ENCODE data around the gene CRB2. TPM values are rescaled to one million over a fixed set of nuclear protein-coding genes. Genes with fewer than 3 reads are reported as not detected.
"Not testable (repeated sequence)": the region's sequence is repeated elsewhere in the genome, so short reads cannot be mapped to it uniquely, and the experiment has no call there.

CRB2 gene
- total and polyA plus RNA-seq, 2 experiments from 2014 or later, result 8.3 to 91.7 TPM

- no peak overlapping the region for H3K27ac ChIP-seq
- no peak overlapping the region for H3K4me3 ChIP-seq
- TF ChIP-seq CTCF (IDR thresholded peaks at IDR 0.05; ENCODE audit: low read depth, low read length), result no peak
- H3K27me3 ChIP-seq, result no peaks in the 10 kb centered on the region
- no peaks in the 10 kb centered on the region for H3K9me3 ChIP-seq (ENCODE audit: low read depth)
- DNase-seq (ENCODE audit: low read depth in 1 of 2, low spot score in 1 of 2), result no peak
- H3K4me1 ChIP-seq (ENCODE audit: low read depth), result peaks cover 11% of the 10 kb centered on the region
- no peaks in the 10 kb centered on the region for H3K36me3 ChIP-seq
These were observed 36.8 kb downstream of the CRB2 start for GRCh38 chr9:123392802-123393201.

GRCh38 chr9:123394291-123395235 is 38.6 kb downstream of the CRB2 start:
- Histone ChIP-seq H3K27ac (no peak overlapping the region), H3K4me1 (ENCODE audit: low read depth) (peaks cover 9% of the 10 kb centered on the region), H3K27me3 (no peaks in the 10 kb centered on the region), H3K9me3 (ENCODE audit: low read depth) (no peaks in the 10 kb centered on the region), H3K36me3 (no peaks in the 10 kb centered on the region), H3K4me3 (no peak overlapping the region)
- DNase-seq (ENCODE audit: low read depth in 1 of 2, low spot score in 1 of 2), result no peak
- no peak for TF ChIP-seq CTCF (IDR thresholded peaks at IDR 0.05; ENCODE audit: low read depth, low read length)

GRCh38 chr9:123395276-123395688 is 39.3 kb downstream of the CRB2 start:
- Histone ChIP-seq H3K27ac (no peak overlapping the region), H3K9me3 (ENCODE audit: low read depth) (no peaks in the 10 kb centered on the region), H3K4me1 (ENCODE audit: low read depth) (peaks cover 3% of the 10 kb centered on the region), H3K4me3 (no peak overlapping the region), H3K36me3 (no peaks in the 10 kb centered on the region), H3K27me3 (no peaks in the 10 kb centered on the region)
- no peak for TF ChIP-seq CTCF (IDR thresholded peaks at IDR 0.05; ENCODE audit: low read depth, low read length)
- no peak for DNase-seq (ENCODE audit: low read depth in 1 of 2, low spot score in 1 of 2)

GRCh38 chr9:123395689-123396511 is 39.9 kb downstream of the CRB2 start:
- no peak for TF ChIP-seq CTCF (IDR thresholded peaks at IDR 0.05; ENCODE audit: low read depth, low read length)

GRCh38 chr9:123397975-123398374 is 42.0 kb downstream of the CRB2 start:
- no peak overlapping the region for H3K4me3 ChIP-seq
- no peaks in the 10 kb centered on the region for H3K36me3 ChIP-seq
- H3K27me3 ChIP-seq, result no peaks in the 10 kb centered on the region
- H3K4me1 ChIP-seq (ENCODE audit: low read depth), result peaks cover 3% of the 10 kb centered on the region
- no peaks in the 10 kb centered on the region for H3K9me3 ChIP-seq (ENCODE audit: low read depth)
- DNase-seq (ENCODE audit: low read depth in 1 of 2, low spot score in 1 of 2), result no peak
- H3K27ac ChIP-seq, result no peak overlapping the region
- no peak for TF ChIP-seq CTCF (IDR thresholded peaks at IDR 0.05; ENCODE audit: low read depth, low read length)

More at GRCh38 chr9:123395689-123396511, 39.9 kb downstream of the CRB2 start:
- no peaks in the 10 kb centered on the region for H3K9me3 ChIP-seq (ENCODE audit: low read depth)
- no peak for DNase-seq (ENCODE audit: low read depth in 1 of 2, low spot score in 1 of 2)
- H3K4me3 ChIP-seq, result no peak overlapping the region
- H3K4me1 ChIP-seq (ENCODE audit: low read depth), result peaks cover 3% of the 10 kb centered on the region
- no peak overlapping the region for H3K27ac ChIP-seq
- no peaks in the 10 kb centered on the region for H3K27me3 ChIP-seq
- H3K36me3 ChIP-seq, result no peaks in the 10 kb centered on the region

GRCh38 chr9:123398938-123399337 is 42.9 kb downstream of the CRB2 start:
- not testable (repeated sequence) for H3K36me3 ChIP-seq; H3K27me3 ChIP-seq; H3K4me1 ChIP-seq (ENCODE audit: low read depth)

More at GRCh38 chr9:123398938-123399337, 42.9 kb downstream of the CRB2 start:
- H3K9me3 ChIP-seq (ENCODE audit: low read depth); H3K27ac ChIP-seq; H3K4me3 ChIP-seq; DNase-seq (ENCODE audit: low read depth in 1 of 2, low spot score in 1 of 2): not testable (repeated sequence)
